HEK293T (cell line): ENCODE data around the gene TPCN2.

Experiments
- ARNT ChIP-seq: fragments of 450-650 bp; IDR thresholded peaks from 2 replicates; pipeline ENCODE4 v1.6.1; 2017; ENCODE audit warnings: mild to moderate bottlenecking
- ELF4 ChIP-seq: fragments of 450-650 bp; IDR thresholded peaks from 2 replicates; pipeline ENCODE4 v1.6.1; 2017; ENCODE audit warnings: antibody characterized with exemption
- FOXA1 ChIP-seq: fragments of 450-650 bp; IDR thresholded peaks from 2 replicates; pipeline ENCODE4 v1.6.1; 2016; ENCODE audit warnings: mild to moderate bottlenecking
- FOXM1 ChIP-seq: fragments of 450-650 bp; IDR thresholded peaks from 2 replicates; pipeline ENCODE4 v1.6.1; 2017; ENCODE audit warnings: mild to moderate bottlenecking, borderline replicate concordance
- HDGF ChIP-seq: fragments of 450-650 bp; IDR thresholded peaks from 2 replicates; pipeline ENCODE4 v1.6.1; 2017; ENCODE audit warnings: antibody characterized with exemption, borderline replicate concordance
- LEF1 ChIP-seq: fragments of 450-650 bp; IDR thresholded peaks from 2 replicates; pipeline ENCODE4 v1.6.1; 2017; ENCODE audit warnings: mild to moderate bottlenecking, borderline replicate concordance
- NFRKB ChIP-seq: fragments of 450-650 bp; IDR thresholded peaks from 2 replicates; pipeline ENCODE4 v1.6.1; 2016; ENCODE audit warnings: mild to moderate bottlenecking, moderate library complexity
- PKNOX1 ChIP-seq: fragments of 450-650 bp; IDR thresholded peaks from 2 replicates; pipeline ENCODE4 v1.6.1; 2016
- SP1 ChIP-seq: fragments of 450-650 bp; IDR thresholded peaks from 2 replicates; pipeline ENCODE4 v1.6.1; 2017
- ZNF384 ChIP-seq: fragments of 450-650 bp; IDR thresholded peaks from 2 replicates; pipeline ENCODE4 v1.6.1; 2016

- TF ChIP-seq ZNF384 (no peak), FOXA1 (no peak), SP1 (no peak), HDGF (no peak), LEF1 (no peak), PKNOX1 (no peak), ELF4 (no peak), FOXM1 (no peak), ARNT (no peak), NFRKB (no peak)
Observed at GRCh38 chr11:69075421-69076128, 26.8 kb downstream of the TPCN2 start.
